Calu3 (cell line): ENCODE results near the gene DERA. TPM values are rescaled to one million over a fixed set of nuclear protein-coding genes. Genes with fewer than 3 reads are reported as not detected.
"Not testable (repeated sequence)": the region's sequence is repeated elsewhere in the genome, so short reads cannot be mapped to it uniquely, and the experiment has no call there.

Experiments used
- BruUV-seq: library from RNA; stranded (reverse); fragments of 400-500 nt; replicated peaks from 2 replicates; lab custom pipeline; 2021; lab: Mats Ljungman, UMichigan
- CTCF ChIA-PET: fragments of 300-600 bp; sonication (Branson Sonifier 250); formaldehyde crosslinking; loops from one replicate; lab custom pipeline; 2022; ENCODE audit warnings: antibody characterized with exemption; lab: Charles Lee
- DNase-seq: peaks from one replicate; pipeline ENCODE4 v3.0.0; 2022
- H3K27ac Mint-ChIP-seq: one replicate; pipeline ENCODE4 v1.8.0; 2022; ENCODE audit warnings: mixed read lengths; ENCODE audit not compliant: unreplicated experiment
- H3K27me3 Mint-ChIP-seq: one replicate; pipeline ENCODE4 v1.8.0; 2022; ENCODE audit warnings: mixed read lengths; ENCODE audit not compliant: unreplicated experiment
- H3K36me3 Mint-ChIP-seq: one replicate; pipeline ENCODE4 v1.8.0; 2022; ENCODE audit warnings: mild to moderate bottlenecking, moderate library complexity, mixed read lengths; ENCODE audit not compliant: insufficient read depth, unreplicated experiment
- H3K4me1 Mint-ChIP-seq: one replicate; pipeline ENCODE4 v1.8.0; 2022; ENCODE audit warnings: mild to moderate bottlenecking, low read depth, mixed read lengths; ENCODE audit not compliant: unreplicated experiment
- H3K4me3 Mint-ChIP-seq: one replicate; pipeline ENCODE4 v1.8.0; 2022; ENCODE audit warnings: mild to moderate bottlenecking, low read depth, moderate library complexity, mixed read lengths; ENCODE audit not compliant: unreplicated experiment
- H3K9me3 Mint-ChIP-seq: one replicate; pipeline ENCODE4 v1.8.0; 2022; ENCODE audit warnings: low read depth, mixed read lengths; ENCODE audit not compliant: unreplicated experiment
- CTCF ChIP-seq: fragments of 200-600 bp; IDR thresholded peaks from one replicate; pipeline ENCODE4 v1.8.0; 2022; ENCODE audit warnings: antibody characterized with exemption; ENCODE audit not compliant: unreplicated experiment
- intact Hi-C: fragments of 100-400 bp; cut with micrococcal nuclease; formaldehyde crosslinking; loops from one replicate; pipeline ENCODE4 v1.10.0; 2022; ENCODE audit not compliant: unreplicated experiment
- total RNA-seq: library from RNA; stranded (reverse); gene quantifications from 2 replicates; pipeline ENCODE4 v1.2.3, GENCODE V29; 2022

Gene DERA
- total RNA-seq, 1 experiment from 2014 or later = 29.8 TPM

DNA sequence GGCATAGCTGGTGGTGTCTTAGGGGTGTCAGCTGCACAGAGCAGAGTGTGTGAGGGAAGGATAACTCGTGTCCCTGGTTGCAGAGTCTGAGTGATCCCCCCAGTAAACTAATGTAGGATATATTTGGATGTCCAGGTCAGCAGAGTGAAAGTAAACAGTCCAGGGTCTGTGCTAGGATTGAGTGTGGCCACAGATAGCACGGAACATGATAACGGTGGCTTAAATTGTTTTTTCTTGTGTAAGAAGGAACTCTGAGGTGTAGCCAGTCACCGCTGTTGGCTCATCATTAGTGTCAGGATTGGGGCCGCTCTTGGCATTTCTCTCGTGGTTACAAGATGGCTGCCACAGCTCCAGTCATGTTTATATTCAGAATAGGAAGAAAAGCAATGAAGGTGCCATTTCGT lies 97.3 kb downstream of the DERA start:
- H3K4me3 Mint-ChIP-seq = no peak overlapping the region
- H3K36me3 Mint-ChIP-seq = no peaks in the 10 kb centered on the region
- no peaks in the 10 kb centered on the region for H3K27me3 Mint-ChIP-seq
- H3K27ac Mint-ChIP-seq = no peak overlapping the region
- H3K9me3 Mint-ChIP-seq = peaks cover under 1% of the 10 kb centered on the region
- no peaks in the 10 kb centered on the region for H3K4me1 Mint-ChIP-seq
- BruUV-seq = no TSS peak
- CTCF ChIA-PET = no interaction called here
- intact Hi-C loops = no loop called here
- no peak for DNase-seq
- TF ChIP-seq CTCF = no peak

DNA sequence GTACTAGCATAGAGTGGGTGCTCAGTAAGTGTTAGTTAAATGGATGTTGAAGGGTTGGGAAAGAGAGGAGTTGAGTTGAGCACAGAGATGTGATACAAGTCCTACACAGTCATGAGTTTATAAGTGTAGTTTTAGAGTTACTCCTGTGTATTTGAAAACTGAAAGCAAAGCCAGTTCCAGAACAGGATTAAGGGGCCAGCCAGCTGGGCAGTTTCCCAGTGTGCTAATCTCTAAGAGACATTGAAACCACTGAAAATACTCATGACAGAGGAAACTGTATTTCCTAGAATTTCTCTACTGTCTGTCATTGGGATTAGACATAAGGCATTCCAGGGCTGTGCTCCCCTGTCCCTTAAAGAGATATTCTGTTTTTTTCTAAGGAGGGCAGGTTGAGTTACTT lies 101.0 kb downstream of the DERA start:
- CTCF ChIA-PET = no interaction called here
- Mint-ChIP-seq H3K4me1 (no peaks in the 10 kb centered on the region), H3K36me3 (no peaks in the 10 kb centered on the region), H3K4me3 (no peak overlapping the region), H3K27me3 (no peaks in the 10 kb centered on the region), H3K27ac (no peak overlapping the region), H3K9me3 (peaks cover 7% of the 10 kb centered on the region)
- DNase-seq = no peak
- BruUV-seq = no TSS peak
- no peak for TF ChIP-seq CTCF
- intact Hi-C loops = no loop called here

- H3K4me3 Mint-ChIP-seq, H3K27me3 Mint-ChIP-seq, H3K4me1 Mint-ChIP-seq, CTCF ChIA-PET, H3K36me3 Mint-ChIP-seq, intact Hi-C loops, H3K9me3 Mint-ChIP-seq, H3K27ac Mint-ChIP-seq, DNase-seq, BruUV-seq: not testable (repeated sequence)
These were observed 102.6 kb downstream of the DERA start for GRCh38 chr12:16013722-16014121.

GRCh38 chr12:16014394-16014793 lies 103.3 kb downstream of the DERA start:
- H3K9me3 Mint-ChIP-seq, CTCF ChIA-PET, intact Hi-C loops, H3K4me3 Mint-ChIP-seq, H3K27me3 Mint-ChIP-seq, BruUV-seq, H3K4me1 Mint-ChIP-seq, H3K27ac Mint-ChIP-seq, H3K36me3 Mint-ChIP-seq, DNase-seq: not testable (repeated sequence)

- H3K27ac Mint-ChIP-seq = no peak overlapping the region
- CTCF ChIA-PET = no interaction called here
- H3K36me3 Mint-ChIP-seq = no peaks in the 10 kb centered on the region
- no peak overlapping the region for H3K4me3 Mint-ChIP-seq
- H3K9me3 Mint-ChIP-seq = peaks cover 7% of the 10 kb centered on the region
- BruUV-seq = no TSS peak
- TF ChIP-seq CTCF = no peak
- H3K4me1 Mint-ChIP-seq = no peaks in the 10 kb centered on the region
- intact Hi-C loops = no loop called here
- no peak for DNase-seq
- H3K27me3 Mint-ChIP-seq = no peaks in the 10 kb centered on the region
These were observed 105.6 kb downstream of the DERA start for GRCh38 chr12:16016748-16017147.
